ENCODE data around the gene ZNF626.
A peak's percentile ranks its signal among the peaks of the same experiment; 100 is the strongest.

The ZNF626 gene

DNA sequence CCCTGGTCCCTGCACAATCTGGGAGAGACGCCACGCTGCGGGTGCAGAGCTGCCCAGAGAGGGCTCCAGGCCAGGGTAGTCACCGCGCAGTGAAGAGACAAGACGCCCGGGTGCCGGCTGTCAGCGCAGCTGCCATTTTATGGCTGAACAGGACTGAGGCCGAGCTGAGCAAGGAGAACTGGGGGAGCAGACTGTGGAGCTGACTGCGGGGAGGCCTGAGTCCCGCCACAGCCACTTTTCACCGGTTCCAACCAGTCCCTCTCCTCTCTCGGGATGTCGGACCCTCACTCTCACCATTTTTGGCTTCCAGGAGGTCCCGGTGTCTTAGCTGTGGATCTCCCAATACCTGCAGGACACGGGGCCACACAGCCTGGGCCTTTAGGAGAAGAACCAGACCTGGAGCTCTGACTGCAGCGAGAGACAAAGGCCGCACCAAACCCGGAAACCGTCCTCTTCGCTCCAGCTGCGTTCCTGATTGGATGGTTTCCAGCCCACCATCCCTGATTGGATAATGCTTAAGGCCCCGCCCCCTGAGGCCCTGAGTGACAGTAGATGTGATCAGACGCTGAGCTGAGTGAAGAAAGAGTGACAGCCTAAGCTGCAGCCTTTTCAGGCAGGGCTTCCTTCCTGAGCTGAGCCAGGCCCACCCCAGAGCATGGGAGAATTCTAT is at the start of gene ZNF626:
Gene ZNF626, minus strand, starts transcription at position 422 of the 670 bp plus-strand sequence. Its CDS starts 125 bp downstream, at position 297.
- peaks cover 25% of the 10 kb centered on the region for H3K36me3 ChIP-seq (ENCODE audit: control insufficient read depth, low read length)
- peaks cover 47% of the 10 kb centered on the region for H3K79me2 ChIP-seq (ENCODE audit: control insufficient read depth, low read length)
- H3K27ac ChIP-seq (ENCODE audit: low read depth, low read length), result peak within 1 kb of the TSS; percentile 20; the same call in 1 of the 2 replicates
- no peaks in the 10 kb centered on the region for H4K20me1 ChIP-seq (ENCODE audit: control insufficient read depth, insufficient read depth, low read depth, low read length)
- peak within 1 kb of the TSS; percentile 84 for H3K4me3 ChIP-seq (ENCODE audit: low read length)
- TF ChIP-seq, protein P1, sequence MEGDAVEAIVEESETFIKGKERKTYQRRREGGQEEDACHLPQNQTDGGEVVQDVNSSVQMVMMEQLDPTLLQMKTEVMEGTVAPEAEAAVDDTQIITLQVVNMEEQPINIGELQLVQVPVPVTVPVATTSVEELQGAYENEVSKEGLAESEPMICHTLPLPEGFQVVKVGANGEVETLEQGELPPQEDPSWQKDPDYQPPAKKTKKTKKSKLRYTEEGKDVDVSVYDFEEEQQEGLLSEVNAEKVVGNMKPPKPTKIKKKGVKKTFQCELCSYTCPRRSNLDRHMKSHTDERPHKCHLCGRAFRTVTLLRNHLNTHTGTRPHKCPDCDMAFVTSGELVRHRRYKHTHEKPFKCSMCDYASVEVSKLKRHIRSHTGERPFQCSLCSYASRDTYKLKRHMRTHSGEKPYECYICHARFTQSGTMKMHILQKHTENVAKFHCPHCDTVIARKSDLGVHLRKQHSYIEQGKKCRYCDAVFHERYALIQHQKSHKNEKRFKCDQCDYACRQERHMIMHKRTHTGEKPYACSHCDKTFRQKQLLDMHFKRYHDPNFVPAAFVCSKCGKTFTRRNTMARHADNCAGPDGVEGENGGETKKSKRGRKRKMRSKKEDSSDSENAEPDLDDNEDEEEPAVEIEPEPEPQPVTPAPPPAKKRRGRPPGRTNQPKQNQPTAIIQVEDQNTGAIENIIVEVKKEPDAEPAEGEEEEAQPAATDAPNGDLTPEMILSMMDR (IDR thresholded peaks at IDR 0.05; ENCODE audit: low read depth, low read length, poor library complexity, severe bottlenecking), result no peak
- no peak for TF ChIP-seq EZH2phosphoT487 (IDR thresholded peaks at IDR 0.05; ENCODE audit: borderline replicate concordance, low read length)
- peaks cover 36% of the 10 kb centered on the region for H3K9me3 ChIP-seq (ENCODE audit: control insufficient read depth, insufficient read depth, low read length)
- no peaks in the 10 kb centered on the region for H3K9me2 ChIP-seq (replicated peaks; ENCODE audit: control insufficient read depth, low read length)
- peak within 1 kb of the TSS; percentile 60 for H3K4me2 ChIP-seq (ENCODE audit: low read length)
- H3K27me3 ChIP-seq (ENCODE audit: control insufficient read depth, low read length), result no peaks in the 10 kb centered on the region
- peaks cover 9% of the 10 kb centered on the region; the same call in 1 of the 2 replicates for H3K4me1 ChIP-seq (ENCODE audit: control insufficient read depth, low read length)
- H3F3A ChIP-seq (ENCODE audit: control insufficient read depth, insufficient read depth), result no peaks in the 10 kb centered on the region

DNA sequence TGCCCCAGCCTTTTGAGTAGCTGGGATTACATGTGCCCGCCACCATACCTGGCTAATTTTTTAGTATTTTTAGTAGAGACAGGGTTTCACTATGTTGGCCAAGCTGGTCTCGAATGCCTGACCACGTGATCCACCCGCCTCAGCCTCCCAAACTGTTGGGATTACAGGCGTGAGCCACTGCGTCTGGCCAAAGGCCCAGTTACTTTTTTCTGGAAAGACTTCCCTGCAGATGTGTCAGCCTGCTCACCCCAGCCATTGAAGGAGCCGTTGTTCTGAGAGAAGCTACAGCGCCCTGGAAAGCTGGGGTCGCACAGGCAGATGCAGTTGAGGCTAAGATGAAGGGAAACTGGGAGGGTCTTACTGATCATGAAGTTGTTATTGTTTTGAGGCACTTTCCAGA is 7.9 kb upstream of the ZNF626 start:
- Histone ChIP-seq H3K4me2 (ENCODE audit: low read length) (no peak overlapping the region), H4K20me1 (ENCODE audit: control insufficient read depth, insufficient read depth, low read depth, low read length) (no peaks in the 10 kb centered on the region), H3F3A (ENCODE audit: control insufficient read depth, insufficient read depth) (no peaks in the 10 kb centered on the region), H3K27ac (ENCODE audit: low read depth, low read length) (no peak overlapping the region), H3K79me2 (ENCODE audit: control insufficient read depth, low read length) (no peaks in the 10 kb centered on the region), H3K27me3 (ENCODE audit: control insufficient read depth, low read length) (no peaks in the 10 kb centered on the region), H3K4me1 (ENCODE audit: control insufficient read depth, low read length) (no peaks in the 10 kb centered on the region), H3K9me2 (replicated peaks; ENCODE audit: control insufficient read depth, low read length) (no peaks in the 10 kb centered on the region), H3K9me3 (ENCODE audit: control insufficient read depth, insufficient read depth, low read length) (peaks cover 6% of the 10 kb centered on the region; the same call in 1 of the 2 replicates), H3K36me3 (ENCODE audit: control insufficient read depth, low read length) (no peaks in the 10 kb centered on the region), H3K4me3 (ENCODE audit: low read length) (no peak overlapping the region)
- TF ChIP-seq, protein P1 (IDR thresholded peaks at IDR 0.05; ENCODE audit: low read depth, low read length, poor library complexity, severe bottlenecking), result no peak
- no peak for TF ChIP-seq EZH2phosphoT487 (IDR thresholded peaks at IDR 0.05; ENCODE audit: borderline replicate concordance, low read length)

DNA sequence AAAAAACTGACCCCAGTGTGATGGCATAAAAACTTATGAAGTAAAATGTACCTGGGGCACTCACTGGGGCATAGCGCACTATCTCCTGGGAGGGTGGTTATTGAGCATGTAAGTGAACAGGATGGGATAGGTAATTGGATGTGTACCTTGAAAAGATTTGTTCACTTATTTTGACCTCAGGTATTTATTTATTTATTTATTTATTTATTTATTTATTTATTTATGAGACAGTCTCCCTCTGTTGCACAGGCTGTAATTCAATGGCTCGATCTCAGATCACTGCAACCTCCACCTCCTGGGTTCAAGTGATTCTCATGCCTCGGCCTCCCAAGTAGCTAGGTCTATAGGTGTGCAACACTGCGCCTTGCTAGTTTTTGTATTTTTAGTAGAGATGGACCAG is 5.9 kb upstream of the ZNF626 start:
- Histone ChIP-seq H3K4me3 (ENCODE audit: low read length) (no peak overlapping the region), H3K79me2 (ENCODE audit: control insufficient read depth, low read length) (no peaks in the 10 kb centered on the region), H3K36me3 (ENCODE audit: control insufficient read depth, low read length) (no peaks in the 10 kb centered on the region), H3K9me3 (ENCODE audit: control insufficient read depth, insufficient read depth, low read length) (peaks cover 17% of the 10 kb centered on the region), H3K4me1 (ENCODE audit: control insufficient read depth, low read length) (no peaks in the 10 kb centered on the region), H3K4me2 (ENCODE audit: low read length) (no peak overlapping the region), H4K20me1 (ENCODE audit: control insufficient read depth, insufficient read depth, low read depth, low read length) (no peaks in the 10 kb centered on the region), H3F3A (ENCODE audit: control insufficient read depth, insufficient read depth) (no peaks in the 10 kb centered on the region), H3K9me2 (replicated peaks; ENCODE audit: control insufficient read depth, low read length) (no peaks in the 10 kb centered on the region), H3K27ac (ENCODE audit: low read depth, low read length) (no peak overlapping the region), H3K27me3 (ENCODE audit: control insufficient read depth, low read length) (no peaks in the 10 kb centered on the region)
- no peak for TF ChIP-seq EZH2phosphoT487 (IDR thresholded peaks at IDR 0.05; ENCODE audit: borderline replicate concordance, low read length)
- TF ChIP-seq, protein P1 (IDR thresholded peaks at IDR 0.05; ENCODE audit: low read depth, low read length, poor library complexity, severe bottlenecking), result no peak
